Left kidney (tissue), 2 donors: ENCODE data around the gene PUM2. TPM values are rescaled to one million over a fixed set of nuclear protein-coding genes. Genes with fewer than 3 reads are reported as not detected.

ENCODE experiments used
- DNase-seq: peaks from one replicate; pipeline ENCODE4 v3.0.0-alpha.2; 2013
- polyA plus RNA-seq: library from polyadenylated mRNA; unstranded; fragments of 120-200 nt; gene quantifications from one replicate; pipeline ENCODE4 v1.2.1, GENCODE V29; 2013; ENCODE audit not compliant: insufficient read length

Gene PUM2
- polyA plus RNA-seq, 1 donor = 123 TPM

DNA sequence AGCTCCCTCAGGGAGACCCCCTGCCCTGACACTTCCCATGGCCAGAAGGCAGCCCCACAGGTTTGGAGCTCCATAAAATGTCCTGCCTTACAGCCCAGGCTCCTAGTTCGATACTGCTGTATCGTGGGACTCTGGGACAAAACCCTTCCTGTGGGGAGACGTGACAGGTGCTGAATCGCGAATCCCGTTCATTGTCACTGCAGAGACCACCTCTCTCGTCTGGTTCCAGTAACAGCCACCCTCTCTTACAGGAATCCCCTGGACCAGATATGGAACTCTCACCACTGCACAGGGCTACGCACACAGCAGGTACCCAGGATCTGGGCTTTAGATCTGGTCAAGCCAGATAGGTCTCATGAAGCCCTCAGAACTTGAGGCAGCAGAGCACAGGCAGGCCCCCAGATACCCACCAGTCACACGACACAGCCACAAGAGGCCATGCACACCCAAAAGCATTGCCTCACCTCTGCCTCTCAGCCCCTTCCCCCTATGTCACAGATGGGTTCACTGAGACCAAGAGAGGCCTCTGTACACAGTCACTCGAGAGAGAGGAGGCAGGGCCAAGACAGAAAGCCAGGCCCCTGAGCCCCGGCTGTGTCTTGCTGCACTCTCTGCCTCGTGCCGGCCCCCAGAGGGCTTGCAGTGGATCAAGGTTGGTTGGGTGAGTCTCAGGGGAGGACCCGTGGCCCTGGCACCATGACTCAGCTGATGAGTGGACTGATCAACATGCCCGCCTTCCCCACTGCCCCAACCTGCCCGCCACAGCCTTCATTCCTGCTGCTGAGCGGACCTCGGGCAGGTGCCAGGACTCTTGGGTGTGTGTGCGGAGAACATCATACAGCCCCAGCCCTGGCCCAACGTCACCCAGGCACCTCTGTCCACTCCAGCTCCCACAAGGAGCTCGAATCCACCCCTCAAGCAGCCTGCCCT, 133.3 kb downstream of the PUM2 start:
- no peak for DNase-seq

DNA sequence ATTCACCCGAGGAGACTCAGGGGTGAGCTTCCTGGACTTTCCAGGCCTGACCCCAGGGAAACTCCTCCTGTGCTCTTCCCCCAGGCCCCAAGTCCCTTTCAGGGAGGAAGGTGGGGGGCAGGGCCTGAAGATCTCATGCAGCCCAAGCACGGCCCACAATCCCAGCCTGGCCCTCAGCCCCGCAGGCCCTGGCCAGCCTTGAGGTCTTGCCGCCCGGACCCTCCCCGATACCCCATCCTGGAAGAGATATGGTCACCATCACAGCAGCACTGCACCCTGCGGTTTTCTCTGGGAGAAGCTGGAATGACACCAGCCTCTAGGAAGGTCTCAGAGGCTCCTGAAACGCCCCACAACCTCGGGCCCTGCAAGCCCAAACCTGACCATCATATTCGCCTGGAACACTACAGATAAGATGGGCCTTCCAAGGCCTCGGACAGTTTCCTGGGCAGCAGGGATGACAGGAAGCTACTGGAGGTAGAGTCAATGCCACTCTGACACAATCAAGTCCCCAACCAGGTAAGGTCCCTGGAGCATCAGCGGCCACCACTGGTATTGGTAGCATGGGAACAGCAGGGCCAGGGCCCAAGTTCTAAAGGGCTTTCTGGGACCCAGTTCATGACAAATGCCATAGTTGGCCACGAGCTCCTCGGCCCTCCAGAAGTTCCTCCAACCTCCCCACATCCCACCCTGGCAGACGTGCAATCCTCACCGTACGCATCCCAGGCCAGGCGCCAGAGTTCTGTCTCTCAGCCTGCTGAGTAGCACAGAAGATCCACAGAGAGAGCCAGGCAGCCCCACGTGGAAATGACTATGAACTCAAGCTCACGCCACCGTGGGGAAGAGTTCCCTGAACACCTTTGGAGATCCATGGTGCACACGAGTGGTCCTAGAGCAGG, 134.3 kb downstream of the PUM2 start:
- DNase-seq = no peak

DNA sequence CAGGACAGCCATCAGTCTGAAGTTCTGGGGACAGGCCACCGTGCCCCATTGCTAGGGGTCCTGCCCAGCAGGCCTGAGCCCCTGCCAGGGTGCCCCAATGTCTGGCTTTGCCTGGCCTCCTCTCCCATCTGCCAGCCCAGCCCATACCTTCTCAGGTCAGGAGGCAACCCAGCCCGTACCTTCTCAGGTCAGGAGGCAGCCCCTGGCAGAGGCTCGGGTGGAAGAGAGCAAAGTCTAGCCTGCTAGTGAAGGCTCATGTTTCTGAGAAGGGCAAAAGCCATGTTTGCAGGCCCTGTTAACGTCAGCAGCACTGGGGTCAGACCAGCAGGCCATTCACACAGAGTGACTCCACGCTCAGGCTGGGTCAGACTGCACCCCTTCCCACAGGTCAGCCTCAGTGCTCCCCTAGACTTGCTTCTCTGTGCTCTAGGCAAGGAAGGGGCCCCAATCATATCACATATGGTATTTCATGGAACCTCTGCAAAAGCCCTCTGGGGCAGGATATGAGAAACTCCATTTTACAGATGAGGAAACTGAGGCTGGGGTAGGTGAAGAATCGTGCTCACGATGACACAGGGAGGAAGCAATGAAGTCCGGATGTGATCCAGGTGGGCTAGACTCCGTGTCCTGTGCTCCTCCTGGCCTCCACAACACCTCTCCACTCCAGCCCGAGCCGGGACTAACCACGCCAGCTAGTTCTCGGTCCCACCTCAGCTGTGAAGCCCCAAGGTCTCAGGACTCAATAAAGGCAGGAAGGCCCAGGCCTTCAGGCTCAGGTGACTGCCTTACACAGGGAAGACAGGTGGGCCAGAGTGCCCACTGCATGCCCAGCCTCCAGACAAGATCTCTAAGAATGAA, 135.2 kb downstream of the PUM2 start:
- DNase-seq = no peak

DNA sequence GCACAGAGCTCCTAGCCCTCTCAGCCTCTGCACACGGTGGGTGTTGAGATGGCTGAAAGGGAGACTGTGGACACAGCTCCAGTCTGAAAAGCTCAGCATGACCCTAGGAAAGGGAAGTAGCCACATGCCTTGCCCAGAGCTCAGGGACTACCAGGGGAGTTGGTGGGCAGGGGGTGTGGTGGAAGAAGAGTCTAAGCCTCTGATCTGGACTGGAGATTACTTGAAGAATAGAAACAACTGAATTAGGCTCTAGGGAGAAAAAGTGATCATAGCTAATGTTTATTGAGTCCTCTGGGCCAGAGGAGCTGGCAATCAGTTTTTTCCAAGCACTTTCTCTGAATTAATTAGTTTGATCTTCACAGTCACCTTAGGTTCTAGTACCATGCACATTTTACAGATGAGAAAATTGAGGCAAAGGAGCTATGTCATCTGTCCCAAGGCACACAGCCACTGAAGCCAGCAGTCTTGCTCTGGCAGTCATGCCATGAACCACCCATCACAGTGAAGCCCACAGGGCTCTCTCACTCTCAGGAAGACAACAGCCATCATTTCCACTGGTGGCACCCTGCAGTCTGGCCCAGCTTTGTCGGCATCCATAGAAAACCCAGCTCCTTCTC, 136.0 kb downstream of the PUM2 start:
- DNase-seq = no peak

DNA sequence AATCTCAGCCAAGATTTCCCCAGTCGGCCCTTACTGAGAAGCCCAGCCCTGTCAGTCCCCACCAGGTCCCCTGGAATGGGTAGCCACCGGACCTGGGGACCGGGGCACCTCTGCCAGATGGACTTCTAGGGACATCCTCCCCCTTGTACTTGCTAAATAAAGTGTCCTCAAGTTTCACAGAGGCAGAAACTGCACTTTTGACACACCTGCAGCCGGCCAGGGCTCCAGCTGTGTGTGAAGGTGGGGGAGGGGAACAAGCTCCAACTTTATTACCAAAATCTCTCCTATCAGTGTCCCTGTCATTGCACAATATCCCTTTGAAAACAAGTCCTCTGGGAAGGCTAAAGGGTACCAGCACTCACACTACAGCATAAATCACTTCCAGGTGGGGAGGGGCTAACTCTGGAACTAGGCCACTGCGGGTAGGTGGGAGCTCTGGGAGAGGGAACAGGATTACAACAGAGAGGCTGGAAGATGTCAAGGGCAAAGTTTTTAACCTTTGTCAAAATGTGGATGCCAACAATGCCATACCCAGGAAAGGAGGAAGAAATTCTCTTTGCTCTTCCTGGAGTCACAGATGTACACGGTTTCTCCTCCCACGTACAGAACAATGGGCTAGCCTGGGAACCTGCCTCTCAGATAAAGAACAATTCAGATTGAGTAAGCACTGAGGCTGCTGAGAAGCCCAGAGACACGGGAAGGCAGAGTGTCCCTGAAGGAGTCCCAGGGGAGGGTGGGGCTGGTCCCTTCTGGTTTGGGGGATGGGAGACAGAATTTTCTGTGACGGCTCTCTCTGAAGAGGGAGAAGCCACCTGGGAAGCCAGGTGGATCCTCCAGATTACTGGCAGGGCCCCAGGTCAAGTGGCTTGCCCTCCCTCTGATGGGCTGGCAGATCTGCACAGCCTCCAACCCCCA, 136.7 kb downstream of the PUM2 start:
- DNase-seq = no peak

DNA sequence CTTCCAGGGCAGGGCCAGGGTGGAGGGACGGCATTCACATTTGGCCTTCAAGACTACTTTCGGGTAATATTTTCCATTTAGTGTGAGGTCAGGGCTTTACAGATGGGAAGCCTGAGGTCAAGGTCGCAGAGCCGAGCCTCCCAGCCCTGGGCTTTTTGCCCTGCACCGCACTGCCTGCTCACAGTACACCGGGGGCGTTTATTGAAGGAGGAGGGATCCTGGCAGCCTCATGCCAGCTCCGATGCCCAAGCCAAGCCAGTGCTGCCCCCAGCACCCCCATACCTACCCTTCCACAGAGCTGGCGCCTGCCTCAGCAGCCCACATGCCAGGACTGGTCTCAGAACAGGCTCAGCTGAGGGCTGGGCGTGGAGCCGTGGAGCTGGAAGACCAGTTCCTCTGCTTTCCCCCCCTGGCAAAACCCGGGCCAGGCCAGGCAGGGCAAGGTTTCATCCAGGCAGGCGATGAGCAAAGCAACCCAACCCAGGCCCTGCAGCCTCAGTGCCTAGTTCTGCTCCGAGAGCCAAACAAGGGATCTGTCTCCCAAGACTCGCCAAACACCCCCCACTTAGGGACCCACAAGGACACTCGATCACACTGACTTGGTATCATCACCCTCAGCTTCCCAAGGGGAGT, 137.7 kb downstream of the PUM2 start:
- no peak for DNase-seq

DNA sequence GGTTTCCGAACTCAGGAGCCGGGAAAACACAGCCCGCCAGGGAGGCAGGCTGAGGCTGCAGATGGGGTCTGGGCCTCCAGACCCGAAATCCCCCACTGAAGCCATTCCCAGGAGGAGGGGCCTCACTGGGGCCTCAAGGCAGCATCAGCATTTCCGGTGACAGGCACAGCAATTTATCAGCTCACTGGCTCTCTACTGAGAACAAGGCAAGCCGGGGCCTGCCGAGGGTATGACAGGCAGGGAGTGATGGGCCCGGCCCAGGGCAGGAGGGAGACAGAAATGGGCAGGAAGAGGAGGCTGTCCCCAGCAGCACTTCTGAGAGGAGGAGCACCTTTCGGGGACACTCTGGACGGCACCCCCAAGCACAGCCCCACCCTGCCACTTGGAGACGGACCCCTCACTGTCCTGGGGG, 138.2 kb downstream of the PUM2 start:
- peak; percentile 72 for DNase-seq

DNA sequence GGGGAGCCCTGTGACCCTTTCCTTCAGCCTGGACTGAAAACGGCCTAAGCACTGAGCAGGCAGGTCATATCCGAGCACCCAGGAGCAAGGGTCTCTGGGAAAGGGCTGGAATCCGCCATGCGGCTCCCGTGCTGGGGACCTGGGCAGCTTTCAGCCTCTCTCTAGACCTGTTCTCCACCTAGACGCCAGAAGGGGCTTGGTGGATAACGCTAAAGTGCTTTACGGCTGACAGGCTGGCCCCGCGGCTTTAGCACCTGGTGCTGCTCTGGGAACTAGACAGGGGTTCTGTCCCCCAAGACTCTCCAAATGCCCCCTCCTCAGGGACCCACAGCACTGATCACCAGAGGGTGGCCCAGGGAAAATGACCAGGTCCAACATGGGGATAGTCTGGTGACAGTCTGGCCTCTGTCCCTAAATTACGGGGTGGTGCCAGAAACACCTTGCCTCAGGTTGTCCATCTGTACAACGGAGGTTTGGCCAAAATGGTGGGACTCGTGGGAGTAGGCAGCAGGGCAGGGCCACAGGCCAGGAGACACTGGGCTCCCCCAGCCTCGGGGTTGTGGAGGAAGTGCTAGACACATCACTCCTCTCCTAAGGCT, 138.7 kb downstream of the PUM2 start:
- DNase-seq = no peak

DNA sequence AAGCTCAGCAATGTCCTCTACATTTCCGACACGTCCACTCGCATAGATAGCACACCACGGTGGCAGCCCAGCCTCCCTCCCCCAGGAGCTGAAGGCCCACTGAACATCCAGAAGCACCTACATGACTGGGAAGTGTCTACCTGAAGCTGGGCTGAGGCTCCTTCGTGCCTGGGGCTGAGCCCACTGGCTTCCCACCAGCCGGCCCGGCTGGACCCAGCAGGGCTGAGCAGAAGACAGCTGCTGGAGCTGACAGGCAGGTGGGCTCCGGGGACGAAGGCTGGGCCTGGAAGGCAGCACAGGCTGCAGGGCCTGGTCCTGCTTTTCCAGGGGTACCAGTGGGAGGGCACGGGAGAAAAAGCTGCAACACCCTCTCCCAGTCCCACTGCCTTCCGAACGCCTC, 139.2 kb downstream of the PUM2 start:
- DNase-seq = no peak

DNA sequence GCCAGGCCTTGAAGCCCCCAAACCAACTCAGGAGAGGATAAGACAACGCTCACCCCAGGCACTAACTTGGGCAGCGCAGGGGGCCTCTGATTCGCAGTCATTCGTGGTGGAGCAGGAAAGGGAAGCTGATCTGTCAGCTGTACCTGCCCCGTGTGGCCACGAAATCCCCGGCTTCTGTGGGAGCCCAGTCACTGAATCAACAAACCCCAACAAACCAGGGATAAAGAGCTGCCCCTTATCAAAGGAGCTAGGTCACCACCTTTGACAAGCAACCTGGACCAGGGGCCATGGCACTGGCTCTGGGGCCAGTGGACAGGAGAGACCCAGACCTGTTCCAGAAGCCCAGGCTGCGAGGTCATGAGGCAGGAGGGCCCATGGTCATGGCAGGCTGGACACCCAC, 140.2 kb downstream of the PUM2 start:
- DNase-seq = no peak

DNA sequence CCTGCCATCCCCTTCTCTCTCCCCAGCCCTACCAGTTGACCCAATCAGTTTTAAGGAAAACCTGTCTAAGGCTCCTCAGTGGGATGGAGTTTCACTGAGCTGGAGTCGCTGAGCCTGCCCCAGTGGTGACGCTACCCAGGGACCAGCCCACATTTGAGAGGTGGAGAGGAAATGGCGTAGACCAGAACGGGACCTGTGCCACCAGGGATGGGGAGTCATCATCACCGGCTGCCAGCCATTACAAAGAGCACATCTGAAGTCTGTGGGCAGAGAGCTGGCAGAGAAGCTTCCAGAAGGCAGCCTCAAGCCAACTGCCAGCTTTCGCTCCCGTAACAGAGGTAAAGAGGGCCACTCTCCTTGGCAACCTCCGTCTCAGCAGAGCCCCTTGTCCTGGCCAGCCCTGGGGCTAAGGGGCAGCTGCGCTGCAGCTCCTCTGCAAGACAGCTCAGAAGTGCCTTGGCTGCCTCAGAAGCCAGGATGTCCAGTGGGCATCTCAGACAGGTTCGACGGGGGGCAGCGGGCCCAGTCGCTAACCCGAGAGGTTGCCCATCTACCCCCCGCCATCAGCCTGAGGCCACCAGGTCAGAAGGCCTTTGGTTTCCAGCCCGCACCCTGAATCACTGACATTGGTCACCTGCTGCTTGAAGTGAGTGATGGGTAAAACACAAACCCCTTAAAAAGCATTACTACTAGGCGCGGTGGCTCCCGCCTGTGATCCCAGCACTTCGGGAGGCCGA, 141.1 kb downstream of the PUM2 start:
- no peak for DNase-seq

DNA sequence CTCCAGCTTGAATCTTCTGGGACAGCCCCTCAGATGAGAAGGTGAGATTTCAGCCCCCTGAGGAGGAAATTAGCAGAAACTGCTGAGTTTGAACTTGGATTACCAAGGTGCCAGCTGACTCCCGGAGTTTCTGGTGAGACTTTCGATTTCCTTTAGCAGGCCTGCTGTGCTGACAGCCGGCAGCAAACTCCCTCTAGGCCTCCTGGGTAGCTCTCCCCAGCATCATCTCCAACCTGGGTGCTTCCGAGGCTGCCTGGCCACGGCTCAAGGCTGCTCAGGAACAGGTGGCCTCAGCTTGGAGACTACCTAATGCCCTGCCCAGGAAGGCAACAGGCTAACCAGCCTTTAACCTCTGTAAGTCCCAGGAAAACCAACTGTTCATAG, 142.2 kb downstream of the PUM2 start:
- no peak for DNase-seq

DNA sequence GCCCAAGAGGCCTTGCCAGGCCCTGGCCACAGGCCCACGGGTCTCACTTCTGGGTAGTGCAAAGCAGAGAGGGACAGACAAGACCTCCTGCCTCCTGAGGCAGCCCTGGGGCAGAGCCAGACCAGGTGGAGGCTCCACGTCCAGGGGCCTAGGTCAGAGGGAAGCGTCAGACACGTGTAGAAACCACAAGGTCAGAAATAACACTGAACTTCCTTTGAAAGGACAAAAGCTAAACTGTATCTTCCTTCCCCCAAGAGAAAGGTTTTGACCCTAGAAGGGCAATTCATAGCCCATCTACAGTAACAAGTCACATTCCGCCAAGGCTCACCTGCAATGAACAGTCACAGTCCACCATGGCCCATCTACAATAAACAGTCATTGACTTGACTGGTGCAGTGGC, 143.6 kb downstream of the PUM2 start:
- DNase-seq = no peak

DNA sequence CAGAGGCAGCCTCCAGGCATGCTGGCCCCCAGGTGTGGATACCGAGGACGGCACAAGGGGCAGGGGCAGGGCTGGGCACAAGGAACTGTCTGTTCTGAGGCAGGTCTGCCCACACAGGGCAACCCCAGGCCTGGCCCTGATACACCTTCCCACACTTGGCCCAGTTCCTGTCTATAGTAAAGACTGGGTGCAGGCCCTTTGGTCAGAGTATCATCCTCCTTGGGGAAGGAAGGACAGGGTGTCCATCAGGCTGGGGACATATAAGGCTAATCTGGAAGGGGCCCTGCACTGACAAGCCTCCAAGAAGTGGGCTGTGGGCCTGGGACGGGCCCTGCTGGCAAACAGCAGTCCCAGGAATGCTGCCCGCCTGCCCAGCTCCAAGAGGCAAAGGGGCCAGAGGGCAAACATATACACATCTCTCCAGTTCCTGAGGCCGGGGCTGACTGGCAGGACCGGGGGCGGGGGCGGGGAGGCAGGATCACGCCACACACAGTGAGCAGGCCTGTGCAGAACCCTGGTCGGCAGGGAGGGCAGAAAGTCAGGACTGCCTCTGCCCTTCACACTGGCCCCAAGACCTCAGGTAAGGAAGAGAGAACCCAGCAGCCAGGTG, 144.6 kb downstream of the PUM2 start:
- no peak for DNase-seq

DNA sequence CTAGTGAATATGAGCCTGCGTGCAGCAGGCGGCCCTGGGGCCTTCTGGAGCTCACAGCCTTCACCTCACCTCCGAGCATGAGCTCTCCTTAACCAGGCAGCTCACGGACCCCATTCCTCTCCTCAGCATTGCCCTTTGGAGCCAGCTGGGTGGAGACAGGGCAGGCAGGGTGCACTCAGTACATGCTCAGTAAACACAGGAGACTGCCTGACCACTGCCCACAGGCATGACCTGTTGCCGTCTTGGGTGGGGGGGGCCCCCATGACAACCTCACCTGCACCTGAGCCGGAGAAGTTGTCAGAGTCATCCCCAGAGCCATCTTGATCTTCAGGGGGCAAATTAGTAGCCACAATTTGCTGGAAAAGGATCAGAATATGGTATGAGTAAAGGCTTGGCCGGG, 145.6 kb downstream of the PUM2 start:
- no peak for DNase-seq

DNA sequence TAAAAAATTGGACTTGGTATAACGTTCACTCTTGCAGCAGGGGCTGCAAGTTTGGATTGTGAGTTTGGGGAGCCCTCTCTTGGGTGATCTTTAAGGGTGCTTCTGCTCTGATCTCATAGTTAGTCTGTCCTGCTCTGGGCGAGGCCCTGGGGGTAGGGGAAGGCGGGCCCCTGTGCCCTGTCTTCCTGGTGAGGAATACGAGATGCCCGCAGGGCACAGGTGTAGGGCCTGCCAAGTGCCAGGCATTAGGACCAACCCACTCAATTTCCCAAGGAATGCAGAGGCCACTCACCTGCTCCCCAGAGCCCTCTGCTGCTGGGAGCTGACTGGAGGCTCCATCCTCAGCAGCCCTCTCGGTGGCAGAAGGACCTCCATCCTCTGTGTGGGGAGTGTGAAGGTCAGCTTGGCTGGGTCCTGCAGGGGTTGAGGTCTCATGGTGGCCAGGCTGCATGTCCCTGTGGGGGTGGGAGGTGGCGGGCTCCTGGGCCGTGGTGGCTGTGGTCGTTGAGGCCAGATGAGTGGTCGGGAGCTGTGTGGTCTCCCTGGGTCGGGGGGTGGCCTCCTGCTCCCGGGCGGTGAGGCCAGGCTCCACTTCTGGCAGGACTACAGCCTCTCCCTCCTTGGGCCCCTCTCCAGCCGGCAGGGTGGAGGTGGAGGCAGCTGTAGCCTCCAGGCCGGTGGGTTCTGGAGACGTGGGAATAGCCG, 147.0 kb downstream of the PUM2 start:
- no peak for DNase-seq

DNA sequence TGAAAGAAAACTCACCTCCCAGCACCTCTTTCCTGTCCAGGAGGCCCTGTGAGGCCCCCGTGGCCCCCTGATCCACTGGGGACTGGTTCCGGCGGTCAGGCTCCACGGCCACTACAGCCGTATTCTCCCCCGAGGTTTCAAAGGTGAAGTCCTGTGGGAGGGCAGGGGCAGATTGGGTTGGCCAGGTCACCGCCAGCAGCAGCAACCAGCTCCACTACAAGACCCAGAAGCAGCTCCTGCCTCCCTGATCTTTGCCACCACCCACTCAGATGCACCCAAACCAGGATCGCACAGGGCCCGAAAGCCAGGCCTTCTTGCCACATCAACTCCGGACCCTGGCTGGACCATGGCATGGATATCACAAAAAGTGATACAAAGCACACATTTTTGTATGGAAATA, 147.6 kb downstream of the PUM2 start:
- no peak for DNase-seq

DNA sequence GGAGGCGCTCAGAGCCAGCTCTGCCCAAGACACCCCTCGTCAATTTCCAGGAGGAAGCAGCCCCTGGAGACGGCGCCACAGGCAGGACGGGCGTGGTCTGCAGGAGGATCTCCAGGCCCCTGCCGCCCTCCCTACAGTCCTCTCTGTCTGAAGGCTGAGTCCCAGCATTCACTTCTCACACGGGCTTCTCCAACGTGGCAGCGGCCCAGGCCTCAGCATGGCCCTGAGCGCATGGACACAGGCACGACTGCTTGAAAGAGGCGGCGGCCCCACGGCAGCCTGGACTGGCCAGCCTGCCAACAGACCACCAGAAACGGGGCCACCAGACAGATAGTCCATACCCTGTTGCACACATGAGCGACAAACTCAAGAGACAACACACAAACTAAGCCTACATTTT, 149.0 kb downstream of the PUM2 start:
- DNase-seq = no peak
